Measurements from ENCODE around the gene SLC12A8. TPM values are rescaled to one million over a fixed set of nuclear protein-coding genes. Genes with fewer than 3 reads are reported as not detected.

The SLC12A8 gene
- total RNA-seq, 4 donors from 2014 or later, result 5.4 to 10.5 (median 6.8) TPM

DNA sequence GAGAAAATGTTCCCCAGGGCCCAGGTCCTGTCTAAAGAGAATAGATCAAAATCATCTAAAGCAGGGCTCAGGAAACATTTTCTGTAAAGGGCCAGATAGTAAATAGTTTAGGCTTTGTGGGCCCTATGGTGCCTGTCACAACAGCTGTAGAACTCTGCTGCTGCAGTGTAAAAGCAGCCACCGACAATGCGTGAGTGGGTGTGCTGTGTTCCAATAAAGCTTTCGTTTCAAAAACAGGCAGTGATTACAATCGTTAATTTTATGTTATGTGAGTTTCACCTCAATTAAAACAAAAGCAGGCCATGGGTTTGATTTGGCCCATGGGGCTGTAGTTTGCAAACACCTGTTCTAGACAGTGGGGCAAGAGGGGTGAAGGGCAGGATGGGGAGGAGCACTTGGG is 144.3 kb downstream of the SLC12A8 start:
- Histone ChIP-seq H3K9me3 (no peaks in the 10 kb centered on the region), H3K27me3 (no peaks in the 10 kb centered on the region), H3K27ac (no peak overlapping the region), H3K4me1 (peaks cover 0 to 3% (median 2%) of the 10 kb centered on the region in 4 donors), H3K4me3 (no peak overlapping the region), H3K36me3 (no peaks in the 10 kb centered on the region)
- no peak for DNase-seq
- intact Hi-C loops (cut with DNase I; ENCODE audit: low total_unique reads), result no loop called here
- 83 to 100% methylated on average over 2 to 4 of the region's 4 CpGs for WGBS, 2 donors (ENCODE audit: low coverage in 1 of 2)
- in situ Hi-C loops (cut with MboI; ENCODE audit: low pct_ligation_motif_present in 1 of 4, low pct_unique_long_range_greater_than_20kb in 1 of 4, low sequenced_read_pairs in 3 of 4), result no loop called here
- TF ChIP-seq POLR2AphosphoS5 (IDR thresholded peaks at IDR 0.05) (no peak), POLR2A (IDR thresholded peaks at IDR 0.05) (no peak), EP300 (IDR thresholded peaks at IDR 0.05; ENCODE audit: low read depth) (no peak)
- TF ChIP-seq, protein P1, sequence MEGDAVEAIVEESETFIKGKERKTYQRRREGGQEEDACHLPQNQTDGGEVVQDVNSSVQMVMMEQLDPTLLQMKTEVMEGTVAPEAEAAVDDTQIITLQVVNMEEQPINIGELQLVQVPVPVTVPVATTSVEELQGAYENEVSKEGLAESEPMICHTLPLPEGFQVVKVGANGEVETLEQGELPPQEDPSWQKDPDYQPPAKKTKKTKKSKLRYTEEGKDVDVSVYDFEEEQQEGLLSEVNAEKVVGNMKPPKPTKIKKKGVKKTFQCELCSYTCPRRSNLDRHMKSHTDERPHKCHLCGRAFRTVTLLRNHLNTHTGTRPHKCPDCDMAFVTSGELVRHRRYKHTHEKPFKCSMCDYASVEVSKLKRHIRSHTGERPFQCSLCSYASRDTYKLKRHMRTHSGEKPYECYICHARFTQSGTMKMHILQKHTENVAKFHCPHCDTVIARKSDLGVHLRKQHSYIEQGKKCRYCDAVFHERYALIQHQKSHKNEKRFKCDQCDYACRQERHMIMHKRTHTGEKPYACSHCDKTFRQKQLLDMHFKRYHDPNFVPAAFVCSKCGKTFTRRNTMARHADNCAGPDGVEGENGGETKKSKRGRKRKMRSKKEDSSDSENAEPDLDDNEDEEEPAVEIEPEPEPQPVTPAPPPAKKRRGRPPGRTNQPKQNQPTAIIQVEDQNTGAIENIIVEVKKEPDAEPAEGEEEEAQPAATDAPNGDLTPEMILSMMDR (IDR thresholded peaks at IDR 0.05), result no peak

DNA sequence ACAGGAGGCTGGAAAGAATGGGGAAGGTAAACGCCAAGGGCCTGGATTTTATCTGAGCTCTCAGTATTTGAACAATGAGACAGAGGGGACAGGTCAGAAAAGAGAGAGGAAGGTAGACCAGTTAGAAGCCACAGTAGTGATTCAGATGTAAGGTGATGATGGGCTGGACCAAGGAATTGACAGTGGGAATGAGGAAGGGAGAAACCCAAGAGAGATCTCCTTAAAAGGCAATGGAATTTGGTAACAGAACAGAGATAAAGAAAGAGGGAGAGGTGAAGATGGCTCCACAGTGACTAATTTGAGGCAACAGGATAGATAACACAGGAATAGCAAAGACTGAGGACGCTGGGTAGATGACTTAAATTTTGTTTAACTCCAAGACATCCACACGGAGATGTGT is 145.3 kb downstream of the SLC12A8 start:
- H3K4me3 ChIP-seq, result no peak overlapping the region
- DNase-seq, result no peak
- H3K4me1 ChIP-seq, result peaks cover 4 to 13% (median 5%) of the 10 kb centered on the region in 4 donors
- intact Hi-C loops (cut with DNase I; ENCODE audit: low total_unique reads), result no loop called here
- no peaks in the 10 kb centered on the region for H3K27me3 ChIP-seq
- no peak for TF ChIP-seq POLR2A (IDR thresholded peaks at IDR 0.05)
- TF ChIP-seq, protein P1 (IDR thresholded peaks at IDR 0.05), result no peak
- TF ChIP-seq EP300 (IDR thresholded peaks at IDR 0.05; ENCODE audit: low read depth), result no peak
- no peak for TF ChIP-seq POLR2AphosphoS5 (IDR thresholded peaks at IDR 0.05)
- H3K9me3 ChIP-seq, result no peaks in the 10 kb centered on the region
- in situ Hi-C loops (cut with MboI; ENCODE audit: low pct_ligation_motif_present in 1 of 4, low pct_unique_long_range_greater_than_20kb in 1 of 4, low sequenced_read_pairs in 3 of 4), result no loop called here
- whole genome bisulfite sequencing, 2 donors (ENCODE audit: low coverage in 1 of 2), result 79 to 81% methylated on average over 3 of the region's 3 CpGs
- H3K36me3 ChIP-seq, result no peaks in the 10 kb centered on the region
- no peak overlapping the region for H3K27ac ChIP-seq

- Histone ChIP-seq H3K27ac (peak overlapping the region in 3 of 4 donors; percentile 36 to 72 (median 41)), H3K9me3 (no peaks in the 10 kb centered on the region), H3K27me3 (no peaks in the 10 kb centered on the region), H3K36me3 (no peaks in the 10 kb centered on the region), H3K4me3 (no peak overlapping the region), H3K4me1 (peaks cover 5 to 26% (median 12%) of the 10 kb centered on the region in 4 donors)
- no peak for DNase-seq
- no peak for TF ChIP-seq EP300 (IDR thresholded peaks at IDR 0.05; ENCODE audit: low read depth)
- no peak for TF ChIP-seq POLR2A (IDR thresholded peaks at IDR 0.05)
- TF ChIP-seq POLR2AphosphoS5 (IDR thresholded peaks at IDR 0.05), result peak in 1 of 3 donors; percentile 8
- TF ChIP-seq, protein P1 (IDR thresholded peaks at IDR 0.05), result no peak
- intact Hi-C loops (cut with DNase I; ENCODE audit: low total_unique reads) (no loop called here), in situ Hi-C loops (cut with MboI; ENCODE audit: low pct_ligation_motif_present in 1 of 4, low pct_unique_long_range_greater_than_20kb in 1 of 4, low sequenced_read_pairs in 3 of 4) (no loop called here)
- 41 to 55% methylated on average over 3 to 7 of the region's 7 CpGs for WGBS, 2 donors (ENCODE audit: low coverage in 1 of 2)
These were observed 149.5 kb downstream of the SLC12A8 start for GRCh38 chr3:125062904-125063618.

DNA sequence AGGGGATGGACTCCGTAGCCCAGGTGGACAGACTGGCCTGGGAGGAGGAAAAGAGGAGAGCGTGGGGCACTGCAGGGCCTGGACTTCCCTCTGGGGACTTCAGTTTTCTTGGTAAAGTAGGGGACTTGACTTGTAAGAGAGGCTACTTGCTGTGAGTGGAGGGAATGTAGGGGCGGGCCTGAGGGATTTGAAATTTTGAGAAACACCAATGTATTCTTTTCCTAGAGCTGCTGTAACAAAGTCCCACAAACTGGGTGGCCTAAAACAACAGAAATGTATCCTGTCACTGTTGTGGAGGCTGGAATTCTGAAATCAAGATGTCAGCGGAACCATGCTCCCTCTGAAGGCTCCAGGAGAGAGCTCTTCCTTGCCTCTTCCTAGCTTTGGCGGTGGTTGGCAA is 150.9 kb downstream of the SLC12A8 start:
- H3K4me3 ChIP-seq, result no peak overlapping the region
- no peaks in the 10 kb centered on the region for H3K9me3 ChIP-seq
- WGBS, 2 donors (ENCODE audit: low coverage in 1 of 2), result 80 to 87% methylated on average over 3 to 5 of the region's 5 CpGs
- intact Hi-C loops (cut with DNase I; ENCODE audit: low total_unique reads) (no loop called here), in situ Hi-C loops (cut with MboI; ENCODE audit: low pct_ligation_motif_present in 1 of 4, low pct_unique_long_range_greater_than_20kb in 1 of 4, low sequenced_read_pairs in 3 of 4) (no loop called here)
- H3K27ac ChIP-seq, result peak overlapping the region; percentile 59 to 84 (median 66)
- DNase-seq, result no peak
- H3K4me1 ChIP-seq, result peaks cover 10 to 36% (median 13%) of the 10 kb centered on the region in 4 donors
- H3K27me3 ChIP-seq, result peaks cover 2% of the 10 kb centered on the region
- TF ChIP-seq POLR2A (IDR thresholded peaks at IDR 0.05), result no peak
- no peak for TF ChIP-seq POLR2AphosphoS5 (IDR thresholded peaks at IDR 0.05)
- TF ChIP-seq EP300 (IDR thresholded peaks at IDR 0.05; ENCODE audit: low read depth), result no peak
- TF ChIP-seq, protein P1 (IDR thresholded peaks at IDR 0.05), result no peak
- no peaks in the 10 kb centered on the region for H3K36me3 ChIP-seq
